Esophagus squamous epithelium (tissue), 4 donors: Measurements from ENCODE around the gene JAM3.

Source experiments
- CTCF ChIP-seq, 6 experiments: fragments of 450-650 bp in 4 of 6; fragments of 200-600 bp in 2 of 6; sonication (generic) in 2 of 6; IDR thresholded peaks; one replicate each; pipeline ENCODE4 v1.5.1; 2016 to 2019; ENCODE audit warnings: antibody characterized with exemption in 6 of 6, mild to moderate bottlenecking in 4 of 6, moderate library complexity in 4 of 6
- POLR2A ChIP-seq, 4 donors: fragments of 450-650 bp; IDR thresholded peaks; one replicate each; pipeline ENCODE4 v1.6.1; 2017; ENCODE audit warnings: antibody characterized with exemption in 4 of 4, mild to moderate bottlenecking in 4 of 4, moderate library complexity in 3 of 4

- no peak for TF ChIP-seq CTCF (IDR thresholded peaks at IDR 0.05)
- no peak for TF ChIP-seq POLR2A (IDR thresholded peaks at IDR 0.05)
Observed at GRCh38 chr11:134155946-134156865, 87.3 kb downstream of the JAM3 start.
